ENCODE data around the gene WFDC1.

WFDC1 gene

DNA sequence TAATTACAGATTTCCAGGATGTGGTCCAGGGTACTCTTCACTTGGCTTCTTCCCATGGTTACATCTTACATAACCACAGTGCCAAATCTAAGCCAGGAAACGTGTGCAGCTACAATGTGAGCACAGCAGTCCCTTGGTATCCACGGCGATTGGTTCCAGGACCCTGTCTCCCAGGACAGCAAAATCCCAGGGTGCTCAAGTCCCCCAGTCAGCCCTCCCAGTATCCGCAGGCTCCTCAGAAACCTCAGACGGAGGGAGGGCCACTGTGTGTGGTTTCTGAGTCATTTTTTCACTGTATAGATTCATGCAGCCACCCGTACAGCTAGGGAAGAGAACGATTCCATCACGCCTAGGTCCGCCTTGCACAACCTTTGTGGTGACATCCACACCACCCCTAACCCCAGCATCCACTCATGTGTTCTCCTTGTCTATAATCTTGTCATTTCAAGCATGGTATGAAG lies 62.5 kb downstream of the WFDC1 start:
- DNase-seq: no peak

DNA sequence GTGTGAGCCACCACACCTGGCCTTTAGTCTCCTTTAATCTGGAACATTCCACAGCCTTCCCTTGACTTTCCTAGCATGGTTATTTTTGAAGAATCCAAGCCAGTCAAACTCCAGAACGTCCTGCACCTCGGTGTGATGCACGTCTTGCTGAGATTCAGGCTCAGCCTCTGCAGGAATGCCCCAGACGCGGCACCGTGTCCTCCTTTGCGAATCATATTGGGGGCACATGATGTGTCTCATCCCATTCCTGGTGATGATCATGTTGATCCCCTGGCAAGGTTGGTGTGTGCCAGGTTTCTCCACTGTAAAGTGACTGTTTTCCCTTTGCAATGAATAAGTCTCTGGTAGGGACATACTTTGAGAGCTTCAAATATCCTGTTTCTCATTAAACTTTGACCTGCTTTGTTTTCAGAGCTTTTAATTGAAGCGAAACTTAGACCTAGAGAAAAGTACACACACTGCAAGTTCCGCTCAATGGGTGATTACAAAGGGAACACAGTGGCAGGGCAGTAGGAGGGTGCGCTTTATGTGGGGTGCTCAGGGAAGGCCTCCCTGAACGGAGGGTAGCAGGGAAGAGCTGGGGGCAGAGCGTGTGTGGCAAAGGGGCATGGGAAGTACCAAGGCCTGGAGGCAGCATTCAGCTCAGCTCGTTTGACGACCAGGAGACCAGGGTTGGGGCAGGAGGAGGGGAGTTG lies 64.1 kb downstream of the WFDC1 start:
- DNase-seq: no peak

DNA sequence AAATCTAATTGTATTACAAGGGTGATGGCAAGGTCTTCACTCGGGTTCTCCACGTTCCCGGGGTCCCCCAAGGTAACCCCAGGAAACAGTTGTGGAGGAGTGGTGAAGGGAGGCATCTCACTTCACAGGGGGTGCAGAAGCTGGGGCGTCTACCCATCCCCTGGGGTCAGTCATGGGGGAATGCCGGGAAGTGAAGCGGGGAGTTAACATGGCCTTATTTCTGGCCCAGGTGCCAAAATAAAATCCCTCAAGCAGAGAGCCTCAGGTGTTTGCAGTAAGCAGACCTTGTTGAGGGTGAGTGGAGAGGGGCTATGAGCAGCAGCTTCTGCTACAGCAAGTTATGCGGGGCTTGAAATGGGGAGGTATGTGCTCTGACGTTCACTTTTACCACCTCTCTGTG lies 64.6 kb downstream of the WFDC1 start:
- DNase-seq: no peak

DNA sequence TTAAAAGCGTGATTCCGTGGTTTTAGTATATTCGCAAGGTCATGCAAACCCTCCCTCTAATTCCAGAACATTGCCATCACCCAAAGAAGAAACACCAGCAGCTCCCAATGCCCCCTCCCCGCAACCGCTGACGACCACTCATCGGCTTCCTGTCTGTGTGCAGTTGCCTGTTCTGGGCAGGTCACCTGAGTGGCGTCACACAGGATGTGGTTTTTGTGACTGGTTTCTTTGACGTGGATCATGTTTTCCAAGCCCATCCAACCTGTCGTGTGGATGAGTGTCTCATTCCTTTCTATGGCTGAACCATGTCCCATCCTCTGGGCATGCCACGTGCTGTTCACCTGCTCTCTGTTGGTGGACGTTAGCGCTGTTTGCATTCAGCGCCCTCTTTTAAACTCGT lies 65.5 kb downstream of the WFDC1 start:
- DNase-seq: peak; percentile 24

DNA sequence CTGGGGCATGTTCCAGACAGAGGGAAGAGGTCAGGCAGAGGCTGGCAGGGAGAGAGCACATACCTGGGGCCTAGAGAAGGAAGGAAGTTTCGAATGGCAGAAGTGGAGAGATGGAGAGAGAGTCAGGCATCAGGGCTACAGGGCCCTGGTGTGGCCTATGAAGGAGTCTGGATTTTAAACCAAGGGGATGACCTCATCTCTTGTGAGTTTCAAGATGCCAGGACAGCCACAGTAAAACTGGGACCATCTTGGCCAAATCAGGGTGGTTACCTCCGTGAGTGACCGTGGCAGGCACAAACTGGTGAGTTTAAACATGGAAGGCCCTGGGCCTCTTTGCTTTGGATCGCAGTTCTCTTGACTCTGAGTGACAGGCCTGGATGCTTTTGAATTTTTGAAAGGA lies 66.1 kb downstream of the WFDC1 start:
- DNase-seq: no peak

DNA sequence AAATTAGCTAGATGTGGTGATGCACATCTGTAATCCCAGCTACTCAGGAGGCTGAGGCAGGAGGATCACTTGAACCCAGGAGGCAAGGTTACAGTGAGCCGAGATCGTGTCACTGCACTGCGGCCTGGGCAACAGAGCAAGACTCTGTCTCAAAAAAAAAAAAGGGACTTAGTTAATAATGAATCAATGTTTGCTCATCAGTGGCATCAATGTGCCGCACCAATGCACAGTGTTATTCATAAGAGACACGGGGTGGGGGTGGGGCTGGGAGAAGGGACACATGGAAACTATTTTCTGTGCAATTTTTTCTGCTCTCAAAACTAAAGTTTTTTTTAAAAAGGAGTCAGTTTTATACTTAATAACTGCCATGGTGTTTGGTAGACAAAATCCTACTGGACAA lies 66.9 kb downstream of the WFDC1 start:
- no peak for DNase-seq

DNA sequence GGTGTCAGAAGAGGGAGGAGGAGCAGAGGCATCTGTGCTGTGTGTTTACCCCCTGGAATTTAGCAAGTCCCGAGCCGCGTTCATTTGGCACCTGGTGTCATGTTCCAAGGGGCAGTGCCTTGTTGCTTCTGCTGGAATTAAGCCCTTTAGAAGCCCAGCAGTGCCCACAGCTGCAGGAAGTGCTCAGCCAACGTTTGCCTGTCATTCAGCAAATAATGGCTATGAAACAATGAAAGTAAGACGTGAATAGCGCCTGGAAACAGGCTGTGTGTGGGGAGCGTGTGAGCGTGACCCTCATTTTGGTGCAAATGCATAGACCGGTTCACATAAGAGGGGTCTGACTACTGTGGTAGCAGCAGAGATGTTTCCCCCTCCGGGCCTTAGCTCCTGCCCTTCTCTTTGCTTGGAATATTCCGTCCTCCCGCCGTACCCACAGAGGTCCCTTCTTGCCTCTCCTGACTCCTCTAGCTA lies 67.8 kb downstream of the WFDC1 start:
- DNase-seq: no peak

DNA sequence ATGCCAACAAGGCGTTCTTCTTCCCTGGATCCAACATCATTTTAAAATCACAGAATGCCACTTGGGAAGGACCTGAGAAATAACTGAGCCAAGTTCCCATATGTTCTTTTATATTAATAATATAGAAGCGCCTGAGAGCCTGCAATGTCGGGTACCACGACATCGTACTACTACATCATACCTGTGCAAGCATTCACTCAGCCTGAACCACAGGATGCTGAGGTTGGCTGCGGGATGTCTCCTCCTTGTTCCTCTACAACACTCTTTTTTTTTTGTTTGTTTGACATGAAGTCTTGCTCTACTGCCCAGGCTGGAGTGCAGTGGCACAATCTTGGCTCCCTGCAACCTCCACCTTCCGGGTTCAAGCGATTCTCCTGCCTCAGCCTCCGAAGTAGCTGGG lies 71.5 kb downstream of the WFDC1 start:
- no peak for DNase-seq

DNA sequence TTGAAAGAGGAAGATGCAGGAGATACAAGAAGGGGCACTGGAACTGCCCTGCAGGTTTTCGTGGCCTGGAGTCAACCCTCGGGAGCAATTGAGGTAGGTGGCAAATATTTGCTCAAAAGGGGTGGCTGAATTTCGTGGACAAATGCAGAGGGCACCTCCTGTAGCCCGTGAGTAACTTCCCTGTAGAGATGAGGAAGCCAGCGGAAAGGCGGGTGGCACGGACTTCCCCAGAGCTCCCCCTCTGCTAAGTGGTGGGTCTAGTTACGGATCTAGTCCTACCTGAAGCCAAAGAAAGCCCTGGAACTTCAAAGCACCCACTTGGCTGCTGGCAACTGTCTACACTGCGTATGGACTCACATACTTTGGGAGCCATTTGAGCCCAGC lies 72.6 kb downstream of the WFDC1 start:
- DNase-seq: no peak

DNA sequence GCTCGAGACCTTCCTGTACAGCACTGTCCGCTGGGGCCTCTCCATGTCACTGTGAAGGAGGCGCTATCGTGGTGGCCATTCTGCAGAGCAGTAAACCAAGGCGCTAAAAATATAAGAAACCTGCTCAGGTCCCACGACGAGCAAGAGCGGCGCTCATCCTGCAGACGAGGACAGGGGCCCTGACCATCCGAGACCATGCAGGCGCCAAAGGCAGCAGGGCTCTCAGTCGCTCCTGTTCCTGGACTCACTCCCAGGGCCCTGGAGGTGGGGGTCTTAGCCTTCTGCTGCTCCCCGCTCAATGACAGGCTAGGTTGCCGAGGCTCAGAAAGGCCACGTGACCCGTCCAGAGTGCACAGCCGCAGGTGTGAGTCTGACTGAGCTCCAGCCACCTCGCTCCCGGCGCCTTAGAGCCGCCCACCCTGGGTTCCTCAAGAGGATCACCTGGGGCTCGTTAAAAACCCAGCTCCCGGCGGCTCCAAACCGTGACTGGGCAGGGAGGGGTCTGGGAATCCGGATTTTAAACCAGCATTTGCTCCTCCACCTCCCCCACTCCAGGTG lies 73.2 kb downstream of the WFDC1 start:
- DNase-seq: no peak

DNA sequence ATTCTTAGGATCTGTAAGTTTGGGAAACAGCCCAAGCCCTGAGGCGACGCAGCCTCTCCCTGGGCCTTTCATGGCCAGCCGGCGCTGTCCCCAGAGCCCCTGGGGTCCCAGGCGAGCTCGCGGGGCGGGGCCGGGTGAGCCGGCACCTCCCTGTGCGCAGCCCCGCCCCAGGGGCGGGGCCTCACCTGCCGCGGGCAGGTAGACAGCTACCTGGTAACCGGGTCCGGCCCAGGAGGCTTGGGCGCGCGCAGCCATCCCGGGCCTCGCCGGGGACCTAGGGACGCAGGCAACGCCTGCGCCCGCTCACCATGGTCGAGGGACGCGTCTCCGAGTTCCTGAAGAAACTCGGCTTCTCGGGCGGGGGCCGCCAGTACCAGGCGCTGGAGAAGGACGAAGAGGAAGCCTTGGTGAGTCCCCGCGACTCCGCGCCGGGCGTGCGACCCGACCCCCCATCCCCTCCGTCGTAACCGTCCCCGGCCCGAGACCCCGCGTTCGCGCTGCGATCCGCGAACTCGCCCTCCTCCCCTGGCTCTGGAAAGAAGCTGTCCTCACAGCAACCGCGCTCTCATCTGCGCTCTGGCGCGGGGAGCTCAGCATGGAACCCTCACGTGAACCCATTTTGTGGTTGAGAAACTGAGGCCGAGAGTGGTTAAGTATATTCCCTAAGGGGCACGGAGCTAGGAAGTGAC lies 73.8 kb downstream of the WFDC1 start, which contains the start of gene ATP2C2:
Gene ATP2C2 (plus strand): TSS at position 231 of the 689 bp plus-strand sequence. CDS start 78 bp downstream, at position 309.
- DNase-seq: no peak

DNA sequence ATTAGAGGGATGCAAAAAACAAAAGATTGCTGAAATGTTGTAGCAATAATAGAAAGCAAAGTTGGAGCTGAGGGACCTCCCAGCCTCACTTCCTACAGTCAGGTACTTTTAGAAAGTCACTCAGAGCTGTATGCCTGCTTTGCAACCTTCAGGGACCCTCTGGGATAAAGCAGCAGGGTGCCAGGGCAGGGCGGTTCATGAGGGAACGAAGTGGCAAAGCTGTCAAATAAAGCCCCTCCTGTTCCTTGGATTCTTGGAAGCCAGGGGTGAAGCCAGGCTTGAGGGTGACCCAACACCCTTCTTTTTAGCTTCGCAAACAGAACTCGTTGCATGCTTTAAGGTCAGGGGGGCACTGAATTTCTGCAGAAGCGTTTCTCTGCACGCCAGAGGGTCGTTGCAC lies 74.4 kb downstream of the WFDC1 start:
- DNase-seq: no peak

DNA sequence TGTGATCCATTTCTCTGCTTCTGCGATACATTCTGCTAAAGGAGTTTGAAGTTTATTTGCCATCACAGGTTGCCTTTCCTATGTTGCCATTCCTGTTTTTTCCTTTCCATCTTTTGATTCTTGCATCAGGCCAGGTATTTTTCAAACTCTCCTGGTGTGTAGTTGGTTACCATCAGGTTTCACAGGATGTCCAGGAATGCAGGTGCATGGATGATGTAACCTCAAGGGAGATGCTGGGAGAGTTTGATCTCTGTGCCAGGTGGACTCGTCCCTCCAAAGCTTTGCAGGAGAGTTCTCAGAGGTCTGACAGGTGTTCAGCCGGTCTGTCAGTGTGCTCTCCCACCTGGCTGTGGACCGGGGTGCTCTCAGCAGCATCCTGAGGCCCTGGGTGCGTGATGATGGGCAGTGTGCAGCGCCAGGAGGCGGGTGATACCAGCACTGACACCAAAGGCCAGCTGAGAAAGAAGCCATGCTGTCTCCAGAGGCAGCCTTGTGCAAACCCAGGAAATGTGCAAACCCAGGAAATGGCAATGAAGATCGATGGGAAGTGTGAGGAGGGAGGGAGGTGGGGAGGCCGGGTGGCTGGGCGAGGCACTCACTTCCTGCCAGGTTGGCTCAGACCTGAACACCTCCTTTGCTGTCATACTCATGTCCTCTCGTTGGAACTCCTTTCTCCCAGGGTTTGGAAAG lies 75.4 kb downstream of the WFDC1 start:
- DNase-seq: no peak

DNA sequence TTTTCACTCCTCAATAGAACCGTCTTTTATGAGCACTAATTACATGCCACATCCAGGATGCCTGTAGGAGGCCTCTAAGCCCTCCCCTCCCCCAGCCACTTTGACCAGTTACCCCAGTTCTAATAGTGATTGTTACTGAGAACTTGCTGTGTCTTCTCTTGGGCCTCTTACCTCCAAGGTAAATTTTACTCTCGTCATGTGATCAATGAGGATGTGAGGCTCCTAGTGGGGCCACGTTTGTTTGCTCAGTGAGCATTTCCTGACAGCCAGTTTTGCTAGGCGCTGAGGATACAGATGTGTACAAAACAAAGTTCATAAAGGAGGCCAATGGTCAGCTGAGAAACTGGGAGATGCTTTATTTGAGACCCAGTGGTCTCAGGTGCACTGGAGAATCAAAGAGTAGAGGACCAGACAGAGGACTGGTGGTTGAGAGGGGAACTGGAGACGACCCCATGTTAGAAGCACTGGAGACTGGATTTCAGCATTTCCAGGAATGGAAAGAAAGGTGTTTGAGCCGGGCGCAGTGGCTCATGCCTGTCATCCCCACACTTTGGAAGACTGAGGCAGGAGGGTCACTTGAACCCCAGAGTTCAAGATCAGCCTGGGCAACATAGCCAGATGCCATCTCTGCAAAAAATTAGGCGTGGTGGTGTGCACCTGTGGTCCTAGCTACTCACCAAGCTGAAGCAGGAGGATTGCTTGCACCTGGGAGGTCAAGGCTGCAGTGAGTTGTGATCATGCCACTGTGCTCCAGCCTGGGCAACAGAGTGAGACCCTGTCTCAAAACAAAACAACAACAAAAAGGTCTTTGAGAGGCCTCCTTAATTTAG lies 76.3 kb downstream of the WFDC1 start:
- no peak for DNase-seq

DNA sequence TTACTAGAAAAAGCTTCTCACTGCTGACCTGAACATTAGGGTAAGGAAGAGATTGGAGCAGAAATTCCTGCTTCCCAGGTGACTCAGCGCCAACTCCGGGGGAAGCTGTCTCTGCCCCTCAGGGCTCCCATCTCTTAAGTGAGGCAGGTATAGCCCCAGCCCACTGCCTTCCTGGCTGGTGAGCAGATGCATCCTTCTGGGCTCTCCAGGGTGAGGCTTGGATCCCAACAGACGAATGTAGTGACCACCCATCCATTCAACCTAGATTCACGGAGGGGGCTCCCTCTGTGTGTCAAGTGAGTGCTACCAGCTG lies 76.8 kb downstream of the WFDC1 start:
- no peak for DNase-seq

DNA sequence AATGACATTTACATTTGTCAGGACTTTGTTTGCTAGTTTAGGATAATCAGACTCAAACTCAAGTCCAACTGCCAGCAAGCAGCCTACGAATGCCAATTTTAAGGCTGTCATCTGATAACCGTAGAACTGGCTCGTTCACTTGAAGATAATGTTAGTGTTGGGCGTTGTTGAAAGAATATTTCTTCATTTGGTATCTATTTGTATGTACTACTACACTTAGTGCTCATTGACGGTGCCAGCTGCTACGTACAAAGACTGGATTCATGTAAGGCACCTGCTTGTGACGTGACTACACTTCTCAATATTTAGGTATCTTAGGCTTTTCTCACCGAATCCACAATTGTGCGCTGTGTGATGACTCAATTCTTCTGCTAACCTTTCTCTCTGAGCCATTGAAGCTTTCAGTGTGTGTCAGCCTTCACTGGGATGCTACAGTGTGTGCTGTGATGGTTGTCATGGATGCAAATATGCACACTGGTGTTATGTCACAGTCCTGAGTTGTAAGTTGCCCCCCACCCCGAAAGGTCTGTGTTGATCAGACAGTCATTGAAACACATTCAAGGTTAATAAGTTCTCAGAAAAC lies 79.3 kb downstream of the WFDC1 start:
- no peak for DNase-seq

DNA sequence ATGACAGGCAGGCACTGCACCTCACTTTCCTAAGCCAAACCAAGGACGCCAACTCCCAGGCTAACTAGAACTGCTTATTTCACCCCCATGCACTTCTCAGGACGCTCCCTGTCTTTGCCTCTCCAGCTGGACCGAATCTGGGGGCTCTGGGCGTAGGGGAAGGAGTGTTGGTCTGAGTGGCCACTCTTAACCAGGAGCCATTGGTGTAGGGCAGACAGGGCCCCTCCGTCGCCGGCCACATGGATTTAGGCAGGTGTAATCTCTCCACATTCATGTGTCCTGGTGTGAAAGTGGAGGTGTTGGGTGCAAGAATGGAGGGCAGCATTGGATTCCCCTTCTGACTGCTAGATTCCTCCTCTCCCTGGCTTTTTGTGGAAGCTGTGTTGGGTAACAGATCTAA lies 83.4 kb downstream of the WFDC1 start:
- no peak for DNase-seq

DNA sequence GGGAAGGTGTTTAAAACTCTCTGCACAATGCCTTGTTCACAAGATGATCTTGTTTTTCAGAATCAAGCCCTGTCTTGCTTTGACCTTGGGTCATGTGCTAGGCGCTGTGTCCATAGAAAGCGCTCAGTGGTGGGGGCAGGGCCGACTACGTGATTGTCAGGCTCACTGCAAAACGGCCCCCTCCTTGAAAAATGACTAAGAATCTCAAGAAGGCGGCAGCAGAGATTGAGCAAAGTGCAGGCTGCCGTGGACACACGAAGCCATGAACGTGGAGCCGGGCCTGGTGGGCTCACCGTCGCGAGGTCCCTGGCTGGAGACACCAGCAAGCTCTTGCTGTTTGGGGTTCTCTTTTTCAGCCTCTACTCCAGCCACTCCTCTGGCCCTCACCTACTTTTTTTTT lies 83.9 kb downstream of the WFDC1 start:
- DNase-seq: no peak

DNA sequence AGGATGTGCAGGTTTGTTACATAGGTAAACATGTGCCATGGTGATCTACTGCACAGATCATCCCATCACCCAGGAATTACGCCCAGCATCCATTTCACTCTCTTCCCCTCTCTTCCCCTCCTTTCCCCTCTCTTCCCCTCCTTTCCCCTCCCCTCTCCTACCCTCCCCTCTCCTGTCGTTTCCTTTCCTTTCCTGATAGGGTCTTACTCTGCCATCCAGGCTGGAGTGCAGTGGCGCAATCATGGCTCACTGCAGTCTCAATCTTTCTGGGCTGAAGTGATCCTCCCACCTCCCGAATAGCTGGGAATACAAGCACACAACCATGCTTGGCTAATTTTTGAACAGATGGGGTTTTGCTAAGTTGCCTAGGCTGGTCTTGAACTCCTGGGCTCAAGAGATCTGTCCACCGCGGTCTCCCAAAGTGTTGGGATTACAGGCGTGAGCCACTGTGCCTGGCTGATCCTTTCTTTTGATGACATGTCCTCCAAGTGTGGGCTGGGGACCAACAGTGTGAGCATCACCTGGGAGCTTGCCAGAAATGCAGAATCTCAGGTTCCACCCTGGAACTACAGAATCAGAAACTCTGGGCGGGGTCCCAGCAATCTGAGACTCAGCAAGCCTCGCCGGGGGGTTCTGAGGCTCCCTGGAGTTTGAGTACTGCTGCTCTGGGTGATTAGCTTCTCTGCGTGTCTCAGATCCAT lies 84.5 kb downstream of the WFDC1 start:
- DNase-seq: no peak

Measured in CD4-positive, alpha-beta T cell treated with Interleukin-6 for 4 hours (primary cell).